Measurements from ENCODE around the gene KIF15. TPM values are rescaled to one million over a fixed set of nuclear protein-coding genes. Genes with fewer than 3 reads are reported as not detected.

The KIF15 gene
- polyA plus RNA-seq, 1 donor from 2014 or later = 5.8 TPM

- H4K20me1 ChIP-seq (ENCODE audit: insufficient read depth) = no peaks in the 10 kb centered on the region
- H3K27ac ChIP-seq (ENCODE audit: low read length) = no peak overlapping the region
- H3K79me2 ChIP-seq (replicated peaks; ENCODE audit: insufficient read depth, low read length) = no peaks in the 10 kb centered on the region
- no peaks in the 10 kb centered on the region for H3K36me3 ChIP-seq (ENCODE audit: insufficient read depth, low read length)
- TF ChIP-seq EP300 (conservative IDR thresholded peaks at IDR 0.05; ENCODE audit: poor library complexity, severe bottlenecking) (no peak), EZH2 (IDR thresholded peaks at IDR 0.05; ENCODE audit: borderline replicate concordance, insufficient read depth, low read length, poor library complexity, severe bottlenecking) (no peak), POLR2AphosphoS5 (IDR thresholded peaks at IDR 0.05) (no peak), CTCF (IDR thresholded peaks at IDR 0.05; ENCODE audit: poor library complexity, severe bottlenecking) (no peak), REST (IDR thresholded peaks at IDR 0.05; ENCODE audit: borderline replicate concordance) (no peak), RAD21 (conservative IDR thresholded peaks at IDR 0.05) (no peak), SMC3 (conservative IDR thresholded peaks at IDR 0.05; ENCODE audit: poor library complexity) (no peak), TAF1 (IDR thresholded peaks at IDR 0.05; ENCODE audit: low read depth) (no peak), MXI1 (conservative IDR thresholded peaks at IDR 0.05; ENCODE audit: poor library complexity, severe bottlenecking) (no peak)
- H3K9me3 ChIP-seq (ENCODE audit: low read length) = no peaks in the 10 kb centered on the region
- no peak overlapping the region for H3K4me2 ChIP-seq (ENCODE audit: low read length)
- no peak overlapping the region for H2AFZ ChIP-seq (ENCODE audit: low read depth, low read length)
- no peak overlapping the region for H3K4me3 ChIP-seq (ENCODE audit: low read length)
- no peak overlapping the region for H3K9ac ChIP-seq (ENCODE audit: low read length)
- no peaks in the 10 kb centered on the region for H3F3A ChIP-seq (ENCODE audit: insufficient read depth, low read length, poor library complexity, severe bottlenecking)
- no peaks in the 10 kb centered on the region for H3K9me2 ChIP-seq (ENCODE audit: insufficient read depth, low read length)
- H3K27me3 ChIP-seq (ENCODE audit: insufficient read depth, low read depth, low read length) = no peaks in the 10 kb centered on the region
Observed at GRCh38 chr3:44890852-44891251, 129.3 kb downstream of the KIF15 start.

- H3K36me3 ChIP-seq (ENCODE audit: insufficient read depth, low read length) = no peaks in the 10 kb centered on the region
- H3K79me2 ChIP-seq (replicated peaks; ENCODE audit: insufficient read depth, low read length) = no peaks in the 10 kb centered on the region
- H3F3A ChIP-seq (ENCODE audit: insufficient read depth, low read length, poor library complexity, severe bottlenecking) = no peaks in the 10 kb centered on the region
- H3K4me2 ChIP-seq (ENCODE audit: low read length) = no peak overlapping the region
- H3K27ac ChIP-seq (ENCODE audit: low read length) = no peak overlapping the region
- H3K9me3 ChIP-seq (ENCODE audit: low read length) = no peaks in the 10 kb centered on the region
- no peaks in the 10 kb centered on the region for H3K27me3 ChIP-seq (ENCODE audit: insufficient read depth, low read depth, low read length)
- H4K20me1 ChIP-seq (ENCODE audit: insufficient read depth) = no peaks in the 10 kb centered on the region
- no peak overlapping the region for H3K4me3 ChIP-seq (ENCODE audit: low read length)
- H3K9ac ChIP-seq (ENCODE audit: low read length) = no peak overlapping the region
- no peak for TF ChIP-seq EP300 (conservative IDR thresholded peaks at IDR 0.05; ENCODE audit: poor library complexity, severe bottlenecking)
- H2AFZ ChIP-seq (ENCODE audit: low read depth, low read length) = no peak overlapping the region
- no peaks in the 10 kb centered on the region for H3K9me2 ChIP-seq (ENCODE audit: insufficient read depth, low read length)
Observed at GRCh38 chr3:44892689-44893088, 131.1 kb downstream of the KIF15 start.

- Histone ChIP-seq H2AFZ (ENCODE audit: low read depth, low read length) (no peak overlapping the region), H3K27ac (ENCODE audit: low read length) (no peak overlapping the region), H3K4me3 (ENCODE audit: low read length) (no peak overlapping the region), H3K9me2 (ENCODE audit: insufficient read depth, low read length) (no peaks in the 10 kb centered on the region), H3K4me2 (ENCODE audit: low read length) (no peak overlapping the region), H3K9ac (ENCODE audit: low read length) (no peak overlapping the region), H3F3A (ENCODE audit: insufficient read depth, low read length, poor library complexity, severe bottlenecking) (no peaks in the 10 kb centered on the region), H3K79me2 (replicated peaks; ENCODE audit: insufficient read depth, low read length) (no peaks in the 10 kb centered on the region), H3K27me3 (ENCODE audit: insufficient read depth, low read depth, low read length) (no peaks in the 10 kb centered on the region), H4K20me1 (ENCODE audit: insufficient read depth) (no peaks in the 10 kb centered on the region), H3K36me3 (ENCODE audit: insufficient read depth, low read length) (no peaks in the 10 kb centered on the region), H3K9me3 (ENCODE audit: low read length) (no peaks in the 10 kb centered on the region)
- no peak for TF ChIP-seq REST (IDR thresholded peaks at IDR 0.05; ENCODE audit: borderline replicate concordance)
- no peak for TF ChIP-seq CTCF (IDR thresholded peaks at IDR 0.05; ENCODE audit: poor library complexity, severe bottlenecking)
- no peak for TF ChIP-seq TAF1 (IDR thresholded peaks at IDR 0.05; ENCODE audit: low read depth)
- no peak for TF ChIP-seq EP300 (conservative IDR thresholded peaks at IDR 0.05; ENCODE audit: poor library complexity, severe bottlenecking)
- TF ChIP-seq SMC3 (conservative IDR thresholded peaks at IDR 0.05; ENCODE audit: poor library complexity) = no peak
- no peak for TF ChIP-seq MXI1 (conservative IDR thresholded peaks at IDR 0.05; ENCODE audit: poor library complexity, severe bottlenecking)
- TF ChIP-seq RAD21 (conservative IDR thresholded peaks at IDR 0.05) = no peak
- TF ChIP-seq POLR2AphosphoS5 (IDR thresholded peaks at IDR 0.05) = no peak
- no peak for TF ChIP-seq EZH2 (IDR thresholded peaks at IDR 0.05; ENCODE audit: borderline replicate concordance, insufficient read depth, low read length, poor library complexity, severe bottlenecking)
Observed at GRCh38 chr3:44893097-44893496, 131.5 kb downstream of the KIF15 start.

Measured in neural cell (in vitro differentiated cells).